GM12878 (cell line): ENCODE results near the gene TCF7L1. TPM values are rescaled to one million over a fixed set of nuclear protein-coding genes. Genes with fewer than 3 reads are reported as not detected.

Experiments
- ATAC-seq: fragments of 200-7000 bp; cut with Tn5 transposase; 3 replicates; pipeline ENCODE4 v1.9.1; 2020; ENCODE audit warnings: mild to moderate bottlenecking, moderate library complexity
- BruUV-seq: library from RNA; stranded (reverse); fragments of 400-500 nt; replicated peaks from 2 replicates; lab custom pipeline; 2021; lab: Mats Ljungman, UMichigan
- CTCF ChIA-PET: fragments of 300-600 bp; sonication (Branson Sonifier 250); formaldehyde crosslinking; extraction: SDS; loops from one replicate; lab custom pipeline; 2021; ENCODE audit warnings: inconsistent platforms; lab: Yijun Ruan, JAX
- POLR2A ChIA-PET: fragments of 350-600 bp; formaldehyde crosslinking; extraction: SDS; loops from one replicate; lab custom pipeline; 2021; ENCODE audit warnings: inconsistent platforms; lab: Charles Lee
- RAD21 ChIA-PET: fragments of 300-600 bp; sonication (Branson Sonifier 250); formaldehyde crosslinking; loops from one replicate; lab custom pipeline; 2023; ENCODE audit warnings: antibody characterized with exemption; ENCODE audit not compliant: unreplicated experiment; lab: Charles Lee
- SMC1A ChIA-PET: fragments of 300-600 bp; sonication (Branson Sonifier 250); formaldehyde crosslinking; loops from one replicate; lab custom pipeline; 2023; ENCODE audit not compliant: unreplicated experiment, uncharacterized antibody; lab: Charles Lee
- DNase-seq: peaks from one replicate; pipeline ENCODE4 v3.0.0-alpha.2; 2011; ENCODE audit warnings: low read depth, low spot score
- FAIRE-seq: peaks from 3 replicates; lab custom pipeline; 2011; peaks lifted over from hg19 to GRCh38; lab: Jason Lieb, UNC
- H2AFZ ChIP-seq: 2 replicates; pipeline ENCODE4 v1.6.0; 2011; ENCODE audit warnings: low read depth, low read length, control low read depth; ENCODE audit not compliant: control insufficient read depth
- H3K27ac ChIP-seq: 2 replicates; pipeline ENCODE4 v1.5.1; 2011; ENCODE audit warnings: control low read depth; ENCODE audit not compliant: control insufficient read depth, insufficient read depth
- H3K27me3 ChIP-seq, 2 experiments: replicated peaks in 1 of 2; 2 replicates each; pipeline versions ENCODE4 v1.6.0 to v1.6.1; 2011; ENCODE audit warnings: low read length in 1 of 2; ENCODE audit not compliant: control insufficient read depth in 2 of 2, insufficient read depth in 2 of 2
- H3K36me3 ChIP-seq, 2 experiments: 2 replicates each; pipeline ENCODE4 v1.5.1; 2011; ENCODE audit warnings: low read length in 1 of 2; ENCODE audit not compliant: control insufficient read depth in 2 of 2, insufficient read depth in 2 of 2
- H3K4me1 ChIP-seq: 2 replicates; pipeline ENCODE4 v1.6.1; 2011; ENCODE audit warnings: mild to moderate bottlenecking, low read length, moderate library complexity, mixed read lengths; ENCODE audit not compliant: control insufficient read depth, insufficient read depth
- H3K4me2 ChIP-seq: 2 replicates; pipeline ENCODE4 v1.6.0; 2011; ENCODE audit warnings: control low read depth; ENCODE audit not compliant: control insufficient read depth, insufficient read depth
- H3K4me3 ChIP-seq: fragments of 200-600 bp; sonication (generic); 2 replicates; pipeline ENCODE4 v1.5.1; 2016
- H3K79me2 ChIP-seq: 2 replicates; pipeline ENCODE4 v1.6.0; 2011; ENCODE audit warnings: low read length; ENCODE audit not compliant: control insufficient read depth, insufficient read depth
- H3K9ac ChIP-seq: 2 replicates; pipeline ENCODE4 v1.8.0; 2011; ENCODE audit warnings: low read length, control low read depth, mixed read lengths; ENCODE audit not compliant: control insufficient read depth, insufficient read depth
- H3K9me3 ChIP-seq: replicated peaks from 3 replicates; pipeline ENCODE4 v1.5.1; 2011; ENCODE audit warnings: mild to moderate bottlenecking, low read length; ENCODE audit not compliant: control insufficient read depth, insufficient read depth
- H4K20me1 ChIP-seq: 2 replicates; pipeline ENCODE4 v1.6.0; 2011; ENCODE audit not compliant: control insufficient read depth, insufficient read depth
- ATF7 ChIP-seq: fragments of 450-650 bp; IDR thresholded peaks from 2 replicates; pipeline ENCODE4 v1.6.1; 2016; ENCODE audit warnings: low read depth, mild to moderate bottlenecking
- BCL3 ChIP-seq: IDR thresholded peaks from 2 replicates; pipeline ENCODE4 v1.6.1; 2011; ENCODE audit warnings: borderline replicate concordance, low read depth, mild to moderate bottlenecking, moderate library complexity, low read length; ENCODE audit not compliant: insufficient read depth, poor library complexity, severe bottlenecking
- E2F4 ChIP-seq: IDR thresholded peaks from 2 replicates; pipeline ENCODE4 v1.6.1; 2012; ENCODE audit warnings: low read depth, low read length, improper control_type of control experiment
- LARP7 ChIP-seq: fragments of 450-650 bp; IDR thresholded peaks from 2 replicates; pipeline ENCODE4 v1.6.1; 2017; ENCODE audit warnings: mild to moderate bottlenecking
- MEF2A ChIP-seq: IDR thresholded peaks from 2 replicates; pipeline ENCODE4 v1.6.1; 2011; ENCODE audit warnings: low read depth, mild to moderate bottlenecking, low read length, moderate library complexity; ENCODE audit not compliant: insufficient read depth
- NR2F1 ChIP-seq: fragments of 450-650 bp; conservative IDR thresholded peaks from 2 replicates; pipeline ENCODE4 v1.6.1; 2017; ENCODE audit warnings: mild to moderate bottlenecking
- RBBP5 ChIP-seq: fragments of 200-600 bp; sonication (generic); conservative IDR thresholded peaks from 2 replicates; pipeline ENCODE4 v1.6.1; 2016
- SIX5 ChIP-seq: IDR thresholded peaks from 2 replicates; pipeline ENCODE4 v1.6.1; 2011; ENCODE audit warnings: mild to moderate bottlenecking, low read depth, low read length, moderate library complexity; ENCODE audit not compliant: severe bottlenecking
- TBL1XR1 ChIP-seq: IDR thresholded peaks from 2 replicates; pipeline ENCODE4 v1.6.1; 2012; ENCODE audit warnings: low read depth, low read length, improper control_type of control experiment
- YBX1 ChIP-seq: fragments of 450-650 bp; IDR thresholded peaks from 2 replicates; pipeline ENCODE4 v1.6.1; 2016; ENCODE audit warnings: antibody characterized with exemption
- ZZZ3 ChIP-seq: IDR thresholded peaks from 2 replicates; pipeline ENCODE4 v1.6.1; 2011; ENCODE audit warnings: low read depth; ENCODE audit not compliant: control insufficient read depth, insufficient read length
- WGBS: methylation state at CpG from one replicate; pipeline ENCODE4 v1.1.6; 2016; ENCODE audit warnings: low lambda C conversion rate; ENCODE audit not compliant: insufficient replicate concordance, insufficient coverage; ENCODE audit errors: missing lambda C conversion rate; 5-methylcytosine and 5-hydroxymethylcytosine counted together
- in situ Hi-C: fragments of 300-500 bp; cut with MboI; formaldehyde crosslinking; loops from 9 replicates; pipeline ENCODE4 v1.14.3; 2018; ENCODE audit warnings: mixed read lengths
- intact Hi-C: fragments of 100-400 bp; cut with micrococcal nuclease; formaldehyde crosslinking; loops from one replicate; pipeline ENCODE4 v1.14.2; 2022; ENCODE audit not compliant: unreplicated experiment
- polyA plus RNA-seq, 11 experiments: library from polyadenylated mRNA; depleted of rRNA in 4 of 11; unstranded in 6 of 11; stranded (reverse) in 5 of 11; fragments of >200 nt; fragmentation: Nextera tagmentation in 4 of 11; fragmentation: Illumina TruSeq in 1 of 11; extraction: Ambion mirVana in 4 of 11; extraction: Trizol in 1 of 11; gene quantifications; 1 replicate in 1 of 11; 2 replicates in 10 of 11; pipeline versions ENCODE4 v1.2.1 to v1.2.3, GENCODE V29; 2011 to 2016; ENCODE audit warnings: inconsistent platforms in 2 of 11, missing spikeins in 2 of 11, low read depth in 1 of 11
- total RNA-seq, 4 experiments: library from RNA; depleted of rRNA in 3 of 4; stranded (reverse); fragments of >200 nt in 3 of 4; fragmentation: Illumina TruSeq in 1 of 4; extraction: Trizol in 1 of 4; gene quantifications; 2 replicates each; pipeline versions ENCODE4 v1.2.1 to v1.2.3, GENCODE V29; 2013 to 2021
- TF ChIP-seq, protein P1 (sequence below): IDR thresholded peaks from 2 replicates; pipeline ENCODE4 v1.6.1; 2011; ENCODE audit warnings: low read depth, mild to moderate bottlenecking, low read length, moderate library complexity, borderline replicate concordance; ENCODE audit errors: extremely low read depth
- TF ChIP-seq, protein P2 (sequence below): IDR thresholded peaks from 2 replicates; pipeline ENCODE4 v1.6.1; 2011; ENCODE audit warnings: low read depth, low read length, improper control_type of control experiment, borderline replicate concordance

TCF7L1 gene
- total and polyA plus RNA-seq, 10 of the 15 experiments (the other 5 are each of a cell fraction or from before 2014, with no cell fraction given) = 0.03 to 0.11 (median 0.10) TPM; not detected in 7

- intact Hi-C loops = no loop called here
- no peak overlapping the region for H3K4me2 ChIP-seq
- no peaks in the 10 kb centered on the region for H3K4me1 ChIP-seq
- no peak for DNase-seq
- TF ChIP-seq NR2F1 (no peak), RBBP5 (no peak), ATF7 (no peak), MEF2A (no peak), LARP7 (no peak), BCL3 (no peak), ZZZ3 (no peak), SIX5 (no peak), YBX1 (no peak), TBL1XR1 (no peak), E2F4 (no peak)
- TF ChIP-seq, protein P1, sequence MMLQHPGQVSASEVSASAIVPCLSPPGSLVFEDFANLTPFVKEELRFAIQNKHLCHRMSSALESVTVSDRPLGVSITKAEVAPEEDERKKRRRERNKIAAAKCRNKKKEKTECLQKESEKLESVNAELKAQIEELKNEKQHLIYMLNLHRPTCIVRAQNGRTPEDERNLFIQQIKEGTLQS = no peak
- TF ChIP-seq, protein P2, sequence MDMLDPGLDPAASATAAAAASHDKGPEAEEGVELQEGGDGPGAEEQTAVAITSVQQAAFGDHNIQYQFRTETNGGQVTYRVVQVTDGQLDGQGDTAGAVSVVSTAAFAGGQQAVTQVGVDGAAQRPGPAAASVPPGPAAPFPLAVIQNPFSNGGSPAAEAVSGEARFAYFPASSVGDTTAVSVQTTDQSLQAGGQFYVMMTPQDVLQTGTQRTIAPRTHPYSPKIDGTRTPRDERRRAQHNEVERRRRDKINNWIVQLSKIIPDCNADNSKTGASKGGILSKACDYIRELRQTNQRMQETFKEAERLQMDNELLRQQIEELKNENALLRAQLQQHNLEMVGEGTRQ = no peak
- ChIA-PET CTCF (no interaction called here), SMC1A (no interaction called here), RAD21 (no interaction called here), POLR2A (no interaction called here)
- no peak overlapping the region for H2AFZ ChIP-seq
- ATAC-seq = no peak
- no peak for FAIRE-seq
- H4K20me1 ChIP-seq = peaks cover 3% of the 10 kb centered on the region; the same call in 1 of the 2 replicates
- no peaks in the 10 kb centered on the region for H3K79me2 ChIP-seq
- no peaks in the 10 kb centered on the region for H3K36me3 ChIP-seq
- H3K27me3 ChIP-seq = peaks cover 0 to 4% of the 10 kb centered on the region in 2 experiments; a peak in 3 of 4 replicates
- in situ Hi-C loops = no loop called here
- no peak overlapping the region for H3K27ac ChIP-seq
- H3K4me3 ChIP-seq = no peak overlapping the region
- WGBS = 35% methylated on average over 10 of the region's 10 CpGs
- no peak overlapping the region for H3K9ac ChIP-seq
- BruUV-seq = no TSS peak
- H3K9me3 ChIP-seq = peaks cover 6% of the 10 kb centered on the region; the same call in 1 of the 3 replicates
Observed at GRCh38 chr2:85171916-85172315, 38.7 kb downstream of the TCF7L1 start.
